HEK293 (cell line): ENCODE measurements around the gene SOX2.
A peak's percentile ranks its signal among the peaks of the same experiment; 100 is the strongest.

ENCODE experiments used
- HOXD13 ChIP-seq: sonication (generic); formaldehyde crosslinking; IDR thresholded peaks from 2 replicates; pipeline ENCODE4 v1.8.0; 2022; ENCODE audit warnings: missing genetic modification reagents, borderline replicate concordance
- PATZ1 ChIP-seq: fragments of 450-650 bp; formaldehyde crosslinking; IDR thresholded peaks from 2 replicates; pipeline ENCODE4 v1.5.1; 2016; ENCODE audit warnings: missing biosample characterization, missing genetic modification characterization
- TRIM28 ChIP-seq: IDR thresholded peaks from 2 replicates; pipeline ENCODE4 v1.6.1; 2011; ENCODE audit warnings: low read length, control low read depth, borderline replicate concordance
- ZBTB10 ChIP-seq: fragments of 450-650 bp; formaldehyde crosslinking; IDR thresholded peaks from 2 replicates; pipeline ENCODE4 v1.5.1; 2016; ENCODE audit warnings: missing biosample characterization, missing genetic modification characterization
- ZBTB20 ChIP-seq: fragments of 450-650 bp; formaldehyde crosslinking; IDR thresholded peaks from 2 replicates; pipeline ENCODE4 v1.5.1; 2016; ENCODE audit warnings: missing biosample characterization, missing genetic modification characterization
- ZFP69B ChIP-seq: fragments of 450-650 bp; formaldehyde crosslinking; IDR thresholded peaks from 2 replicates; pipeline ENCODE4 v1.5.1; 2016; ENCODE audit warnings: missing biosample characterization, missing genetic modification characterization
- ZIC2 ChIP-seq: fragments of 450-650 bp; formaldehyde crosslinking; IDR thresholded peaks from 2 replicates; pipeline ENCODE4 v1.5.1; 2016; ENCODE audit warnings: missing biosample characterization, missing genetic modification characterization
- ZNF132 ChIP-seq: fragments of 450-650 bp; formaldehyde crosslinking; IDR thresholded peaks from 2 replicates; pipeline ENCODE4 v1.5.1; 2017; ENCODE audit warnings: missing biosample characterization, missing genetic modification characterization, borderline replicate concordance
- ZNF133 ChIP-seq: fragments of 450-650 bp; formaldehyde crosslinking; IDR thresholded peaks from 2 replicates; pipeline ENCODE4 v1.5.1; 2016; ENCODE audit warnings: missing biosample characterization, missing genetic modification characterization
- ZNF138 ChIP-seq: fragments of 450-650 bp; formaldehyde crosslinking; IDR thresholded peaks from 2 replicates; pipeline ENCODE4 v1.5.1; 2016; ENCODE audit warnings: missing biosample characterization, missing genetic modification characterization, borderline replicate concordance
- ZNF16 ChIP-seq: fragments of 450-650 bp; formaldehyde crosslinking; IDR thresholded peaks from 2 replicates; pipeline ENCODE4 v1.5.1; 2016; ENCODE audit warnings: low read depth, missing biosample characterization, missing genetic modification characterization
- ZNF221 ChIP-seq: fragments of 450-650 bp; formaldehyde crosslinking; IDR thresholded peaks from 2 replicates; pipeline ENCODE4 v1.5.1; 2017; ENCODE audit warnings: missing biosample characterization, missing genetic modification characterization, borderline replicate concordance
- ZNF324 ChIP-seq: fragments of 450-650 bp; formaldehyde crosslinking; IDR thresholded peaks from 2 replicates; pipeline ENCODE4 v1.5.1; 2016; ENCODE audit warnings: missing biosample characterization, missing genetic modification characterization
- ZNF341 ChIP-seq: fragments of 450-650 bp; formaldehyde crosslinking; IDR thresholded peaks from 2 replicates; pipeline ENCODE4; 2016; ENCODE audit warnings: low read depth, missing biosample characterization, missing genetic modification characterization
- ZNF518A ChIP-seq: fragments of 450-650 bp; formaldehyde crosslinking; conservative IDR thresholded peaks from 2 replicates; pipeline ENCODE4 v1.5.1; 2016; ENCODE audit warnings: low read depth, missing biosample characterization, missing genetic modification characterization
- ZNF660 ChIP-seq: fragments of 450-650 bp; IDR thresholded peaks from 2 replicates; pipeline ENCODE4 v1.5.1; 2018; ENCODE audit warnings: missing biosample characterization, mild to moderate bottlenecking, missing genetic modification characterization
- ZNF777 ChIP-seq: fragments of 450-650 bp; formaldehyde crosslinking; IDR thresholded peaks from 2 replicates; pipeline ENCODE4 v1.5.1; 2017; ENCODE audit warnings: missing biosample characterization, missing genetic modification characterization, borderline replicate concordance
- ZNF791 ChIP-seq: fragments of 450-650 bp; formaldehyde crosslinking; IDR thresholded peaks from 2 replicates; pipeline ENCODE4 v1.5.1; 2016; ENCODE audit warnings: missing biosample characterization, missing genetic modification characterization
- ZNF843 ChIP-seq: fragments of 450-650 bp; formaldehyde crosslinking; IDR thresholded peaks from 2 replicates; pipeline ENCODE4 v1.5.1; 2016; ENCODE audit warnings: missing biosample characterization, missing genetic modification characterization
- ZSCAN18 ChIP-seq: fragments of 450-650 bp; formaldehyde crosslinking; IDR thresholded peaks from 2 replicates; pipeline ENCODE4 v1.5.1; 2016; ENCODE audit warnings: missing biosample characterization, missing genetic modification characterization
- TF ChIP-seq, protein P1 (sequence below): fragments of 450-650 bp; formaldehyde crosslinking; IDR thresholded peaks from 2 replicates; pipeline ENCODE4 v1.5.1; 2017; ENCODE audit warnings: missing biosample characterization, missing genetic modification characterization
- TF ChIP-seq, protein P2 (sequence below): fragments of 450-650 bp; formaldehyde crosslinking; IDR thresholded peaks from 2 replicates; pipeline ENCODE4 v1.5.1; 2017; ENCODE audit warnings: missing biosample characterization, missing genetic modification characterization
- TF ChIP-seq, protein P3 (sequence below): fragments of 450-650 bp; formaldehyde crosslinking; IDR thresholded peaks from 2 replicates; pipeline ENCODE4 v1.5.1; 2017; ENCODE audit warnings: missing biosample characterization, mild to moderate bottlenecking, missing genetic modification characterization, moderate library complexity

The SOX2 gene

GRCh38 chr3:181712553-181713279 is 991 bp downstream of the SOX2 start (continued):
- no peak for TF ChIP-seq ZFP69B (tag by site-specific recombination)
- TF ChIP-seq ZNF518A, result no peak
- TF ChIP-seq ZNF341 (tag by site-specific recombination), result no peak; the same call in 1 of the 2 replicates
- peak; percentile 88 for TF ChIP-seq ZIC2 (tag by site-specific recombination)
- TF ChIP-seq ZNF324 (tag by site-specific recombination), result no peak
- peak; percentile 51; the same call in 1 of the 2 replicates for TF ChIP-seq PATZ1 (tag by site-specific recombination)
- TF ChIP-seq, protein P1, sequence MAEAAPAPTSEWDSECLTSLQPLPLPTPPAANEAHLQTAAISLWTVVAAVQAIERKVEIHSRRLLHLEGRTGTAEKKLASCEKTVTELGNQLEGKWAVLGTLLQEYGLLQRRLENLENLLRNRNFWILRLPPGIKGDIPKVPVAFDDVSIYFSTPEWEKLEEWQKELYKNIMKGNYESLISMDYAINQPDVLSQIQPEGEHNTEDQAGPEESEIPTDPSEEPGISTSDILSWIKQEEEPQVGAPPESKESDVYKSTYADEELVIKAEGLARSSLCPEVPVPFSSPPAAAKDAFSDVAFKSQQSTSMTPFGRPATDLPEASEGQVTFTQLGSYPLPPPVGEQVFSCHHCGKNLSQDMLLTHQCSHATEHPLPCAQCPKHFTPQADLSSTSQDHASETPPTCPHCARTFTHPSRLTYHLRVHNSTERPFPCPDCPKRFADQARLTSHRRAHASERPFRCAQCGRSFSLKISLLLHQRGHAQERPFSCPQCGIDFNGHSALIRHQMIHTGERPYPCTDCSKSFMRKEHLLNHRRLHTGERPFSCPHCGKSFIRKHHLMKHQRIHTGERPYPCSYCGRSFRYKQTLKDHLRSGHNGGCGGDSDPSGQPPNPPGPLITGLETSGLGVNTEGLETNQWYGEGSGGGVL, result no peak
- TF ChIP-seq, protein P2, sequence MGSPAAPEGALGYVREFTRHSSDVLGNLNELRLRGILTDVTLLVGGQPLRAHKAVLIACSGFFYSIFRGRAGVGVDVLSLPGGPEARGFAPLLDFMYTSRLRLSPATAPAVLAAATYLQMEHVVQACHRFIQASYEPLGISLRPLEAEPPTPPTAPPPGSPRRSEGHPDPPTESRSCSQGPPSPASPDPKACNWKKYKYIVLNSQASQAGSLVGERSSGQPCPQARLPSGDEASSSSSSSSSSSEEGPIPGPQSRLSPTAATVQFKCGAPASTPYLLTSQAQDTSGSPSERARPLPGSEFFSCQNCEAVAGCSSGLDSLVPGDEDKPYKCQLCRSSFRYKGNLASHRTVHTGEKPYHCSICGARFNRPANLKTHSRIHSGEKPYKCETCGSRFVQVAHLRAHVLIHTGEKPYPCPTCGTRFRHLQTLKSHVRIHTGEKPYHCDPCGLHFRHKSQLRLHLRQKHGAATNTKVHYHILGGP (tag by site-specific recombination), result no peak
- no peak for TF ChIP-seq ZNF221 (tag by site-specific recombination)
- no peak for TF ChIP-seq TRIM28
- peak; percentile 84 for TF ChIP-seq ZBTB20 (tag by site-specific recombination)
- TF ChIP-seq, protein P3, sequence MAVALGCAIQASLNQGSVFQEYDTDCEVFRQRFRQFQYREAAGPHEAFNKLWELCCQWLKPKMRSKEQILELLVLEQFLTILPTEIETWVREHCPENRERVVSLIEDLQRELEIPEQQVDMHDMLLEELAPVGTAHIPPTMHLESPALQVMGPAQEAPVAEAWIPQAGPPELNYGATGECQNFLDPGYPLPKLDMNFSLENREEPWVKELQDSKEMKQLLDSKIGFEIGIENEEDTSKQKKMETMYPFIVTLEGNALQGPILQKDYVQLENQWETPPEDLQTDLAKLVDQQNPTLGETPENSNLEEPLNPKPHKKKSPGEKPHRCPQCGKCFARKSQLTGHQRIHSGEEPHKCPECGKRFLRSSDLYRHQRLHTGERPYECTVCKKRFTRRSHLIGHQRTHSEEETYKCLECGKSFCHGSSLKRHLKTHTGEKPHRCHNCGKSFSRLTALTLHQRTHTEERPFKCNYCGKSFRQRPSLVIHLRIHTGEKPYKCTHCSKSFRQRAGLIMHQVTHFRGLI (tag by site-specific recombination), result no peak
- no peak for TF ChIP-seq ZNF133 (tag by site-specific recombination)
- TF ChIP-seq ZSCAN18 (tag by site-specific recombination), result no peak
- TF ChIP-seq ZNF132, result no peak
- 0 out of 2 replicates have a peak, but pooled peaks have one; percentile 8 for TF ChIP-seq HOXD13 (CRISPR knock-in tag)
- TF ChIP-seq ZNF138 (tag by site-specific recombination), result no peak
- no peak for TF ChIP-seq ZNF843 (tag by site-specific recombination)
- no peak for TF ChIP-seq ZNF777 (tag by site-specific recombination)
- 0 out of 2 replicates have a peak, but pooled peaks have one; percentile 34 for TF ChIP-seq ZNF660 (tag by site-specific recombination)
- TF ChIP-seq ZNF791 (tag by site-specific recombination), result no peak
- TF ChIP-seq ZBTB10, result no peak
- no peak for TF ChIP-seq ZNF16 (tag by site-specific recombination)
